SH-SY5Y (cell line): Measurements from ENCODE around the gene TLCD3B.

ENCODE experiments used
- GATA2 ChIP-seq: IDR thresholded peaks from 2 replicates; pipeline ENCODE4 v1.6.1; 2011; ENCODE audit warnings: mild to moderate bottlenecking, low read depth, low read length
- GATA3 ChIP-seq: IDR thresholded peaks from 2 replicates; pipeline ENCODE4 v1.6.1; 2011; ENCODE audit warnings: low read depth, mild to moderate bottlenecking, low read length, moderate library complexity

DNA sequence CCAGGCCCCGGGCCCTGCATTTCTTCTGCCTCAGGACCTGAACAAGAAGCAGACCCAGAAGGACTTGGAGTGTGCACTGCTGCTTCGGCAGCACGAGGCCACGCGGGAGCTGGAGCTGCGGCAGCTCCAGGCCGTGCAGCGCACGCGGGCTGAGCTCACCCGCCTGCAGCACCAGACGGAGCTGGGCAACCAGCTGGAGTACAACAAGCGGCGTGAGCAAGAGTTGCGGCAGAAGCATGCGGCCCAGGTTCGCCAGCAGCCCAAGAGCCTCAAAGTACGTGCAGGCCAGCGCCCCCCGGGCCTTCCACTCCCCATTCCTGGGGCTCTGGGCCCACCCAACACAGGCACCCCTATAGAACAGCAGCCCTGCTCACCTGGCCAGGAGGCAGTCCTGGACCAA is 44.8 kb downstream of the TLCD3B start:
- no peak for TF ChIP-seq GATA2
- TF ChIP-seq GATA3: no peak
